GM21619 (cell line): Measurements from ENCODE around the gene ILDR2.

Experiments used
- ATAC-seq: cut with Tn5 transposase; IDR thresholded peaks from one replicate; pipeline ENCODE4 v1.9.1; 2021; ENCODE audit not compliant: unreplicated experiment

The ILDR2 gene

DNA sequence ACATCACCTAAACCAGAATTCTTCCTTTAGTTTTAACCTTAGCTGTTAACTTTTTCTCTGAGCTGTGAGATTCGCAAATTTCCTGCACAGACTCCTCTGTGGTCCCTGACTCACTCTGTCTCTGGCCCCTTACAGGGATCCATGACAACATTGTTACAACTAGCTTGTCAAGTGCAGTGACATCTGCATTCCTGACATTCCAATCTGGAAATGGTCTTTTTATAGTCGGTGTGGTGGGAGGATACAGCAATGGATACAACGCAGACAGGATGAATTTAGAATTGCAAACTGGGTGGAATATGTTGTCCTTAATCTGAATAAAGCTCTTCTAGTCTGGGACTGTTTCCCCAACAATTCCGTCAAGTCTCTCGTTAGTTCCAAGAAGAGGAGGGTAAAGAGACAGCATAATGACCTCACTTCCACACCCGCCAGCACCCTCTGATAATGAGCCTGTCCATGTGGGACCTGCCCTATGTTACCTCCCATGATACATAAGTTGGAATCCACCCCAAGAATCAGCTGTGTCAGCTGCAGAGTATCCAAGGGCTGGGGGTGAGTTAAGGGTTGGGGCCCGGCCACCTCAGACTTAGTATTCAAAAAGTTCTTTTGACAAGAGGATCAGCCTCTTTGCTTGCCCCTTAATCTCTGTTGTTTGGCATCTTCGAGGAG, 49.4 kb downstream of the ILDR2 start:
- no peak for ATAC-seq

DNA sequence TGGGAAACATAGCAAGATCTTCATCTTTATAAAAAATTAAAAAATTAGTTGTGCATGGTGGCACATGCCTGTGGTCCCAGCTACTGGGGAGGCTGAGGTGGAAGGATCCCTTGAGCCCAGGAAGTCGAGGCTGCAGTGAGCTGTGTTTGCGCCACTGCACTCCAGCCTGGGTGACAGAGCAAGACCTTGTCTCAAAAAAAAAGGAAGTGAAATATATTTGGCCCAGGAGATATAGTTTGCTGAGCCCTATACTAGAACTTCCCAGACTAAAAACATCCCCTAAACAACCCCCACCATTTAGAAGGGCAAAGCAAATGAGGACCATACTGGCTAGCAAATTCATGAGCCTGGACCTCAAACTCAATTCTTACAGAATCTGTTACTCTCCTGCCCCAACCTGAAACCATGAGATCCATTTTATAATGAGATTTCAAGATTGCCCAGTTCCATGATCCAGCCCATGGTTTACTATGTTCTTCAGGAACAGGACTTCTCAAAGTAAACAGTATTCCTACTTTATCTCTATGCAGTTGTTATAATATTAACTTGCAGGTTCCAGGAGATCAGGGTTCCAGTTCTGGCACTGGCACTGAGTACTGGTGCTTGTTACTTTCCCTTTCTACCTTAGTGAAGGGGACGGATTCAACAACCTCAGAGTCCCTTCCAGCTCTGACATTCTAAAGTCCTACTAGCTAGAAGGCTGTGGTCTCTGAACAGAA, 50.4 kb downstream of the ILDR2 start:
- peak; percentile 83 for ATAC-seq

DNA sequence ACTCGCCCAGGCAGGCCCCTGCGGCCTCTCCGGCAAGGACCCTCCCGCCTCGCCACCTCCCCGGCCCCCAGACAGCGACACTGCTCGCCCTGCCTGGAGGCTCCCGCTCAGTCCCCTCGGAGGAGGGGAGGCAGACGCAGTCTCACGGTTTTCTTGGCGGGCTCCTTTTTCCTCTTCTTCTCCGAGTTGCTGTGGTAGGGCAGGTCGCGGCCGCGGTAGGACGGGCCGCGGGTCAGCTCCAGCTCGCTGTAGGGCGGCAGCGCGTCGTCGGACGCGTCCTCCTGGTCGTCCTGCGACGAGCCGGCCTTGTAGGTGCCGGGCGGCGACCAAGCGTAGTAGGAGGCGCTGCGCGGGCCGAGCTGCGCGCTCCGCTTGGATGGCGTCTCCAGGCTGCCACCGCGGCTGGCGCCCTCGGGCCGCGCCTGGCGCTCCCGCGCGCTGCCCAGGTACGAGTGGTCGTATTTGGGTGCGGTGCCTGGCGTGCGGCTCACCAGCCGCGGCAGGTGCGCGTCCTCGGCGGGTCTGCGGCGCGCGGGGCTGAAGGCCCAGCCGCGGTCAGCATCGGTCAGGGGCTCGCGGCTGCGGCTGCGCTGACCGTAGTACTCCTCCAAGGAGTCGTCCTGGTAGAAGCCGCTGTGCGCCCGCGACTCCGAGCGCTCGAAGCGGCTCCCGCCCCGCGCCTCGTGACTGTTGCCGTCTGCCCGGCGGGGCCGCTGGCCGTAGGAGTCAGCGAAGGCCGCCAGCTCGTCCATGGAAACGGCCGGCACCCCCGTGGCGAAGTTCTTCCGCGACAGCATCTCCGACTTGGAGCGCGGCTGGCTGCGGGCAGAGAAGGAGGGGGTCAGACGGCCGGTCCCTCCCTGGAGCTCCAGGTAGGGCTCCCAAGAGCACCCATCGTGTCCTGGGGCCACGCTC, 54.5 kb downstream of the ILDR2 start:
- ATAC-seq: no peak

DNA sequence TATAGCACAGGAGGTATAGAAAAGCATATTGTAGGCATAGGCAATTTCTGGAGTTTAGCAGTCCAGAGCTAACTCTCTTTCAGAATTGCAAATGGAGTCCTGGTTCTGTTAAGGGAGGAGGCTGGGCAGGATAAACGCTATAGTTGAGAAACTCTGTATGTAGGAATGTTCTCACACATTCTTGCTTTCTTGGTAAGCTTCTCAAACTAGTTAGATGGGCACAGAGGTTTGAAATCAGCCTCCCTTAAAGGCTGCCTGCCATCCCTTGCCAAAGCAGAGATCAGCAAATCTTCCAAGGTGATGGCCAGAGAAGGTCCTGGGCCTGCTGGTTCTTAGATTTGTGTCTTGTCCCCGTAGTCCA, 56.4 kb downstream of the ILDR2 start:
- ATAC-seq: no peak

DNA sequence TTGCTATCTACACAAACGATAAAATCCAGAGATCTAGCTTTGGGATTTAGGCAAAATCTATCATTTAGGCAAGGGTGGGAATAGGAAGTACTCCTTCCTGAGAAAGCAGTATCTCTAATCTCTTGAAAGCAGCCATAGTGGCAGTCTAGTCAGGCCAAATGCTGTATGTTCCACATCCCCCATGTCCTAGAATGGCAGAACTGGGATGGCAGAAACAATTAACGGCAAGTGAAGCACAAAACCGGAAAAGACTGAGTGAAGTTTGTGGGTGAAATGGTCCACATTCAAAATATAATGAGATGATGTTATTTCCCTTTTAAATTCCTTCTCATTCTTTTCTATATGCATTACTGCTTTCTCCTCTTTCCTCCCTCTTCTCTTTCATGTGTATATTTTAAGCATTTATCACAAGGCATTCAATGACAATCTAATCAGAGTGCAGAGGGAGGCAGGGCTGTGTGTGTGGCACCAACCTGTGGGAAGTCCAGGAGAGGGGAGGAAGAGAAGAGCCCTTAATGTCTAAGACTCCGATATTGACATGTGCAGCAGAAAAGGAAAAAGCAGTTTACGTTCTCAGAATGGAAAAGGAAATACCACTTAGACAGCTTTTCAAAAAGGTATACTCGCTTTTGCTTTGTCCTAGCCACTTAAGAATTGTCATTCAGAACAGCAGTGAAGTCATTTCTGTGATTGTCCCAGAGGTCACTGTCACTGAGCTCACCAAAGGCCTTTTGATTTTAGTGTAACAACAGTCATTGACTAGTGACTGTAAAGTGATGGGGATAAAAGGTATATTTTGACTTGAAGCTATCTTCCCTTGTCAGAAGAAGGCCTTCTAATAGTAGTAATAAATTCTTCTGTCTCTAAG, 57.0 kb downstream of the ILDR2 start:
- no peak for ATAC-seq

DNA sequence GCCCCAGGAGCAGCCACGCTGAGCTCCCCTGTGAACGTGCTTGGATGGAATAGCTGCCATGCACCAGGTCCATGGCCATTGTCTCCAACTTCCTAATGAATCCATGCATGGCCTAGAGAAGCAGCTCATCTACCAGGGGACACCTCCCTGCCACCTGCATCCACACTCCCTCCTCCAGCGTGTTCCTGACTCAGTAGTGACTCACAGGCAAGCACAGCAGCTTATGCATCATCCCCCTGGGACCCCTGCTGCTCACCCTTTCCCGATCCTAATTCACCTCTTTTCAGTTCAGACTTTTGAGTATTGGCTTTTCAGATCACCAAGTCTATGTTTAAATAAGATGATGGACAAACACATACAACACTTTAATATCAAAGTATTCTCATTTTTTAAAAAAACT, 59.4 kb downstream of the ILDR2 start:
- no peak for ATAC-seq

DNA sequence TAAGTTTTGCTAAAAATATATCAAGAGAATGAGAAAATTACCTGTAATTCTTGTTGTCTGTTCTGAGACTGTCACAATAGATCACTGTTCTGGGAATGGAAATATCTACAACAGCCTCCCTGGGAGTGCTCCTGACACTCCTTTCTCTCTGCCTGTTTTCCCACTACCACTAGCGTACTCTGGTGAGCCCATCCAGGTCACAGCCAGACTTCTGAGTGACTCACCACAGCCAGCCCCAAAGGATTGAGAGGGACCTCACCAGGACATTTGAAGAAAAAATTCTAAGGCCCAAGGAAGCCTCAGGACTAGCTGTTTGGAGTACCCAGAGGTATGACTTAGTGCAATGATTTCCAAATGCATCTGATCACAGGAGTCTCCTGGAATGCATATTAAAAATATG, 60.3 kb downstream of the ILDR2 start:
- no peak for ATAC-seq

DNA sequence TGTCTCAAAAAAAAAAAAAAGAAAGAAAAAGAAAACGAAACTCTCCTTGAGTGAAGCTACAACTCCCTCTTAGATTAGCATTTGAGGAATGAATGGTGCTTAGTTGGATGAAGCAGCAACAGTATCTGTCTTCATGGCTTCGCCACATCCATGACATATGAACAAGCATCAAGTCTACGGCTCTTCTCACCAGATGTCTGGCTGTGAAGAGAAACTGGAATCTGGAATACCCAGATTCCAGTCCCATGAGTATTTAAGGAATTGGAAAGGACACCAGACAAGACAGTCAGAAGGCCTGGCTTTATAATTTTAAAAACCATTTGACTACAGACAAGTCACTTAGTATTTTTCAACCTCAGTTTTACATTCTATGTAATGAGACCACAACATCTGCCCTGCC, 61.2 kb downstream of the ILDR2 start:
- no peak for ATAC-seq

DNA sequence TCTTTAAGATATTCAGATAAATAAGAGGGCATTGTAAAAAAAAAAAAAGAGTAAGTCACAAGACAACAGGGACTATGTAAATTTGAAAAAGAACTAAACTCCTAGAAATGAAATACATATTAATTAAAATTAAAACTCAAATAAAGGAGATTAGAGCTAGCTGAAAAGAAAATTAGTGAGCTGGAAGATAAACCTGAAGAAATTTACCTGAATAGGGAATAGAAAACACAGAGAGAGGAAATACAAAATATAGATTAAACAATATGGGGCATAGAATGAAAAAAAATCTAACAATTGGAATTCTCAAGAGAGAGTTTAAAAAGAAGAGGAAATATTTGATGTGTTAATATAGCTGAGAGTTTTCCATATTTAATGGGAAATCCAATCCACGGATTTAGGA, 63.7 kb downstream of the ILDR2 start:
- ATAC-seq: no peak

DNA sequence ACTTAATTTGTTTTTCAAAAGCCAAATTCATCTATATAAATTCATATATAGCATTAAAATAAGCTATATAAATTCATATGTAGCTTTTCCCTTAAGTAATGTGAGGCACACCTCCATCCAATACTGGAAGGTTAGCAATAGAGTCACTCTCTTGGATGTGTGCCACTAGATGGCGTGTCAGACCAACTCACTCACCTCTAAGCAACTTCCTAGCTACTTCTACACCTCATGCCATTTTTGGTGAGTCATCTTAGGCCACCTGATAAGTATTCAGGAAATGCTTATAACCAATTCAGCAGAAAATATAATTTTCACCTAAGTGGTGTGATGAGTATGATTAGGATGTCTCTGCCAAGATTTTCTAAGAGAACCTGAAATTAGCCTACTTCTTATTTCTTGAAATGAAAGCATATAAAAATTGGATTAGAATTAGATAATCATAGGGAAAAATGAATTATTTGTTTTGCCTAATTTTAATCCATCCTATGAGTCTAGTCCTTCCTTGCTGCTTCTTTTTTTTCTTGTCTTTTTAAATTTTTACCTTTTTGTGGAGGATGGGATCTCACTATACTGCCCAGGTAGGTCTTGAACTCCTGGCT, 64.8 kb downstream of the ILDR2 start:
- ATAC-seq: peak; percentile 97

DNA sequence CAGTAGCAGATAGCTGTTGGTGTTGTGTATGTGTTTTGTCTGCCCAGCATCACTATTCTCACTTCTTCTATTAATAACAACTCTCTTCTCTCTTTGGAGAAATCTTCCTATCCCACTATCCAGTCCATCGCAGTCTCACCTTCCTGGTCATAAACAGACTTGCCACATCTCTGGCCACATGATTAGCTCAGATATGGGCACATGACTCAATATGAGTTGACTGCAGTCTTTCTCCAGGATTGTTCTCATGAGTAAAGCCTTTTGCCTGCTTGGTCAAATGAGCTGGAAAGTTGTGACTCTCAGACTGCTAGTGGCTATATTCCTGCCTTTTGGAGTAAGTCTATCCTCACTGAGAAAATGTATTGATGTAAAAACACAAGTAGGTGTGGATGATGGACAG, 66.4 kb downstream of the ILDR2 start:
- no peak for ATAC-seq

DNA sequence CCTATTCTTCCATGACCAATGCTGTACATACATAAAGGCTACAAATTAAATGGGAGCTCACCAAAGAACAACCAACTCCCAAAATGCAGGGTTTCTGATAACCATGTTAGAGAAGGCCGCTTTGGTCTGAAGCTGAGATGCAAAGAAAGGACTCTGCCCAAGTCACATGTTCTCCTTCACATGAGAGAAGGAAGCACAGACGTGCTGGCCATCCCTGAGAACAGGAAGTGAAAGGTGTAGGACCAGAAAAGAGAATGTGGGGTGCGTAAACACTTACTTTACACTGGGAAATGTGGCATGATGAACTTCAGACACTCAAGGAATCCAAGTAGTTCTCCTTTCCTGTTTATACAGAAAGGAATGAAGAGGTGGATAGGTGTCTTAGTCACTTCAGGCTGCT, 67.6 kb downstream of the ILDR2 start:
- peak; percentile 46 for ATAC-seq

DNA sequence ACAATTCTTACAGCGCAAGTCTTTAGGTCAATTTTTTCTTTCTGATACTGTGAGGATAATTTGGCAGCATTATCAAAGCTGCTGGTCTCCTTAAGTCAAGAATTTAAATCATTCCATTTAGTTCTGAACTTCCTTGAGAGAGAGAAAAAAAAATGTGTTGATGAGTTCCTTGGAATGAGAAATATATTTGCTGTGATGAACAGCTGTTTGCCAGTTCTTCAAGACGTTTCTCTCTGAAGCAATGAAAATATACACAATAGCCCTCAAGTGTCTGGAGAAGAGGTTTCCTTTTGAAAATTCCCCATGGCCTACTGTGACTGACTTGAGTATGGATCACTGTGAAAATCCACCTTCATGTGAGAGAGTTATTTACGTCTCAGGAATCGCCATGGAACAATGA, 68.3 kb downstream of the ILDR2 start:
- ATAC-seq: no peak

DNA sequence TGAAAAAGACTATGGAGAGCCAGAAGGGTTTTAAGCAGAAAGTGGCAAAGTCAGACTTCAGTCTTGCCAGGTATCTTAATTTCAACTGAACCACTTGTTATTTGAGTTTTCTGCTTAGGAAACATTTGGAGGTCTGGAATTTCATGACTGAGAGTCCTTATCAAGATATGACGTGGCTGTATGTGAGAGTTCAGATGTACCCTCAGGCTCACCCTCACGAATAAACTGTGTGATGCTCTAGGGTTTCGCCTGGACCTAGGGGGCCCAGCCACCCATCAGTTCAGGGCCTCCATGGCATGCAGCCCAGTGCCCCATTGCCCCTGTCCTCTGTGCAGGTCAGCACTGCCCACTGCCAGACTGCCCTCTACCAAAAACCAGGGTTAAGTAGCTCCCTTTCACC, 68.7 kb downstream of the ILDR2 start:
- no peak for ATAC-seq

DNA sequence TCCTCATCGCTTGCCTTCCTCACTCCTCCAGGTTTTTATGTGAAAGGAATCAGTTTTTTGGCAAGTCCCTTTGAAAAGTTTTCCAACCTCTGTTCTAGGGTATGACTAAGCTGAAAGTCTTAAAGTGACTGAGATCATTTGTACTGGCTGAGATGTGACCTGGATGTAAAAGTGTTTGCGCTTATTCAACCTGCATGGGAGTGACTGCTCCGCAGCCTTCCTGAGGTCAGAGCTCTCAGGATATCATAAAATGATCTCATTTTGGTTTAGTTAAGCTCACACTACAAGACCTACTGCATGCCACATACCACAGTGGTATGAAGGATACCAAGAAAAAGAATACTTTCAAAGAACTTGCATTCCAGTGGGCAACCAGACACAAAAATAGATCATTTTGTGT, 69.4 kb downstream of the ILDR2 start:
- no peak for ATAC-seq

DNA sequence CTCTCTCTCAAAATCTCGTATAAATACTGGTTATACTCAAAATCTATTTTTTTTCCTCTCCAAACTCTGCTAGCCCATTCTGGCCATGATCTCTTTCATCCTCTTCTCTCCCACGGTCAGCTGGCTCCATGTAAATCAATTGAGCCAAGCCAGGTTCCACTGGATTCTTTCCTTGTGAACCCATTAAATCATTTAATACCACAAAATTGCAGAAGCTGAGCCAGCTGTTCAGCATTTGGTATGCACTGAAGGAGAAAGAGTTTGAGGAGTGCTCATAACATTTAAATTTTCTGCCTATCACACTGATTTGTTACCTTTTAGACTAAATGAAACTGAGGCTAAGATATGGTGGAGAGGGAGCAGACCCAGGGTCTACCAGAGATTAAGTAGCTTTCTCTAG, 70.2 kb downstream of the ILDR2 start:
- no peak for ATAC-seq

DNA sequence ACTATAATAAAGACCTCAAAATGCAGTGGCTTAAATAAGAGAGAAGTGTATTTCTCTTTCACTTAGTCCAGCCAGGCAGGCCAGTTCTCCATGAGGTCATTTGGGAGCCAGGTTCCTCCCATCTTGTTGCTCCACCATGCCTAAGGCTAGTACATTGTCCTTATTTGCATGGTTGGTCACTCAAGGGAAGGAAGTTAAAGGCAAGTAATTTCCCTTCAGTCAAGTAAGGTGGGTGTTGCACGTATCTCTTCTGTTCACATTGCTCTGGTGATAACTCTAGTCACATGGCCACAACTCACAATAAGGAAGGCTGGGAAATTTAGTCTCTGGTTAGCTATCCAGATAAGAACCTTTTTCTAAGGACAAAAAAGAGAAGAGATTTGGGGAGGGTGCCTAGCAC, 72.1 kb downstream of the ILDR2 start:
- no peak for ATAC-seq

DNA sequence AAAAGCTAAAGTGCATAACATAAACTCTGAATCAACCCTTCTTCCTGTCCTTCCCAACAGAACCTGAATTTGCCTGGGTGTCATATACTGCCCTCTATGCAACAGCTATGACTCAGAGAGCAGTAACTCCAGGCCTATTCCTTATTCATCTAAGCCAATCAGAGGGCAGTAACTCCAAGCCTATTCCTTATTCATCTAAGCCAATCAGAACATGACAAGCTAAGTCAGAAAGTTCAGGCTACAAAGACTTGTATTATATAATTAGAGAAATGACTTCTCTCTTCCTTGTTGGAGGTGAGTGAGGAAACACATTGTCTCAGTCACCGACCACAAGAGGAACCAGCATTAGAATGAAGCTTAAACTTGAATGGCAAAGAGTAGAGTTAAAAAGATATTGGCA, 73.1 kb downstream of the ILDR2 start:
- ATAC-seq: no peak

DNA sequence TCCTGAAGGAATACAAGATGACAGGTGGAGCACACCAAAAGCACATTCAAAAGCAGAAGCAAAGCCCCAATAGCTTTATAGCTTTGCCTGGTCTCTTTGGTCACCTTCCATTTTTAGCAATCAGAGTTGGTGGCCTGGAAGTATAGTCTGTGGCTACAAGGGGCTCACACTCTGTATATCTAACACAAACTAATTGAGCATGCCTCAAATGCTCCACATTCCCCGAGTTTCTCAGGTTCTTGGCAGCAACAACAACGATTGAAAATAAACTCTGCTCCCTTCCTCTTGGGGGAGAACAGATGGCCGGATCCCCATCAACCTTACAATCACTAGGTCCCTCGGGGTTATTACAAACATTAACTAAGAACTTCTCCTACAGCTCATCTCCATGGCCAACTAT, 74.4 kb downstream of the ILDR2 start:
- ATAC-seq: no peak

DNA sequence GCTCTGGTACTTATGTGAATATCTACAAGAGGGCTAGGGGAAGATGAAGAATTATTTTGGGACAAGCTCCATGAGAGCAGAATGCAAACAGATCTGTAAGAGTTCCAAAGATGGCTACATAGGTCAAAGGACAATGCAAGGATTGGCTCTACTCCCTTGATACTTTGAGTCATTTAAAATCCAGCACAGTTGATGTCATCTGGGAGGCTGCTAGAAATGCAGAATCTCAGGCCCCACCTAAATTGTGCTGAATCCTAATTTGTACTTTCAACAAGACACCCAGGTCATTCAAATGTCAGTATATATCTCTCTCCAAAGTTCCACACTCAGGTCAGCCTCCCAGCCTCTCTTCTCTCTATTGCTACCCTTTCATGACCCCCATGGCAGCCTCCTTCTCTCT, 75.6 kb downstream of the ILDR2 start:
- ATAC-seq: no peak

DNA sequence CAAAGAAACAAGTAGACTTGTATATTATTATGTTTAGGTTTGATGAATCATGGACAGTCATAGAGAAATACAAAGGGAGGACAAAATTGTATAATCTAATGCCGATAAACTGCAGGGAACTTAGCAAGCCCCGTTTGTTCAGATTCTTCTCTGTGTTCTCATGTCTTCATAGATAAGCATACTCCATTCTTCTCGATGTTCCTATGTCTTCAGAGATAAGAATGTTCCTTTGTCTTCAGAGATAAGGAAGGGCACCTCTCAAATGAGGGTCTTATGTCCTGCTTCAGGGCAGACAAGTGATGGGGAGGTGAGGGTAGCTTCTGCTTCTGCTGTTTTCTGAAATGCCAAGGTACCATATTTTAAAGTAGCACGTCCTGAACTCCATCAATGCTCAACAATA, 79.6 kb downstream of the ILDR2 start:
- no peak for ATAC-seq
